ENCODE measurements around the gene S100A13.

S100A13 gene

DNA sequence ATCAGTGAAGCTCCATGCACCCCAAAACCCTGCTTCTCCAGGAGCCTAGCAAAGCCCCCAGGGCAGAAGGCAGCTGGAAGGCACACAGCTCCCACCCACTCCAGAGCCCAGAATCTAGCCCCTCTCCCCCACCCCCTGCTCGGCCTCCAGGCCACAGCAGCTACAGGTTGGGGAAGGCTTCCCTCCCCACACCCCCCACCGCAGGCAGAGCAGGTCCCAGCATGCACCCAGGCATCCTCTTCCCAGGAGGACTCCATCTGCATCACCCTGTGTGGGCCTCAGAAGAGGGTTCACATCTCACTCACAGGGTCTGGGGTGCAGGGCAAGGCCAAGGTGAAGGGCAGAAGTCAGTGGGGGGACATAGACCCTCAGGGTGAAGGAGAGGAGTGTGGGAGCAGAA, 11.9 kb downstream of the S100A13 start:
- TF ChIP-seq TAF1 (IDR thresholded peaks at IDR 0.05; ENCODE audit: low read depth, low read length) (no peak), POU2F2 (IDR thresholded peaks at IDR 0.05; ENCODE audit: low read depth, low read length) (no peak), PAX5 (IDR thresholded peaks at IDR 0.05; ENCODE audit: insufficient read depth, low read length, severe bottlenecking) (no peak)
- FAIRE-seq (no peak), DNase-seq (ENCODE audit: insufficient read length, low spot score) (no peak)

DNA sequence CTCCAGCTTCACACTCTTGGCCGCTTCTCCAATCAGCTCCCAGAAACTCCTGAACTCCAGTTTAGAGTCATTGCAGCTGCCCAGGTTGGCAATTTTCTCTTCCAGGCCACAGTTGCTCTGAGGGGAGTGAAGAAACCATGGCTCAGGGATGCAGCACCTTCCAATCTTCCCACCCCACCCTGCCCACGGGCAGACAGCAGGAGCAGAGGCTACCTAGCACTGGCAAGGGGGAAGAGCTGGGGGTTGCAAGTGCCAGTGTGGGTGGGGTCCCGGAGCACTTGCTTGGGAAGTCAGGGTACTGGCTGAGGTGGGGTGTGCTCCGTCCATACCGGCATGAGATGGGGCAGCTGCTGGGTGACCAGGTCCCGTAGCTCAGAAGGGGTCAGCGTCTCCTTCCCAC, 12.4 kb downstream of the S100A13 start:
- no peak for TF ChIP-seq POLR2A (IDR thresholded peaks at IDR 0.05; ENCODE audit: low read depth, low read length)
- no peak for TF ChIP-seq POU2F2 (IDR thresholded peaks at IDR 0.05; ENCODE audit: low read depth, low read length)
- no peak for TF ChIP-seq PAX5 (IDR thresholded peaks at IDR 0.05; ENCODE audit: insufficient read depth, low read length, severe bottlenecking)
- FAIRE-seq, result no peak

DNA sequence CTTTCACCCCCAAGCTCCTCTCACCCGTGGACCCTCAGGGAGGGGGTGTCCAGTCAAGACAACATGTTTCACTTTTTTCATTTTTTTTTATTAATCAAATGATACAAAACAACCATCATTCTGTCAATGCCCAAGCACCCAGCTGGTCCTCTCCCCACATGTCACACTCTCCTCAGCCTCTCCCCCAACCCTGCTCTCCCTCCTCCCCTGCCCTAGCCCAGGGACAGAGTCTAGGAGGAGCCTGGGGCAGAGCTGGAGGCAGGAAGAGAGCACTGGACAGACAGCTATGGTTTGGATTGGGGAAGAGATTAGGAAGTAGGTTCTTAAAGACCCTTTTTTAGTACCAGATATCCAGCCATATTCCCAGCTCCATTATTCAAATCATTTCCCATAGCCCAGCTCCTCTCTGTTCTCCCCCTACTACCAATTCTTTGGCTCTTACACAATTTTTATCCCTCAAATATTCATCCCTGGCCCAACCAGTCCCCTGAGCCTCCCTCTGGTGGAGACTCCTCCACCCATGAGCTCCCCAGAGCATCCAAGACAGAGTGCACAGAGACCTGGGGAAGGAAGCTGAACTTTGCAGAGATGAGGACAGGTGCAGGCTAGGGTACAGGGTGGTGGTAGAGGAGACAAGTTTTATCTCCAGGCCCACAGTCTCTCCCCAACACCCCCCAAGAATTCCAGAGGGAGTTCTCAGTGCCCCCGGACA, 13.0 kb downstream of the S100A13 start:
- DNase-seq (ENCODE audit: insufficient read length, low spot score) (no peak), FAIRE-seq (no peak)
- TF ChIP-seq PAX5 (IDR thresholded peaks at IDR 0.05; ENCODE audit: insufficient read depth, low read length, severe bottlenecking) (no peak), TAF1 (IDR thresholded peaks at IDR 0.05; ENCODE audit: low read depth, low read length) (no peak), POLR2AphosphoS5 (IDR thresholded peaks at IDR 0.05; ENCODE audit: low read depth, low read length) (no peak), POLR2A (IDR thresholded peaks at IDR 0.05; ENCODE audit: low read depth, low read length) (no peak), SPI1 (IDR thresholded peaks at IDR 0.05; ENCODE audit: low read depth, low read length) (no peak), POU2F2 (IDR thresholded peaks at IDR 0.05; ENCODE audit: low read depth, low read length) (no peak)

More for the DNA sequence above, 12.4 kb downstream of the S100A13 start:
- no peak for DNase-seq (ENCODE audit: insufficient read length, low spot score)

DNA sequence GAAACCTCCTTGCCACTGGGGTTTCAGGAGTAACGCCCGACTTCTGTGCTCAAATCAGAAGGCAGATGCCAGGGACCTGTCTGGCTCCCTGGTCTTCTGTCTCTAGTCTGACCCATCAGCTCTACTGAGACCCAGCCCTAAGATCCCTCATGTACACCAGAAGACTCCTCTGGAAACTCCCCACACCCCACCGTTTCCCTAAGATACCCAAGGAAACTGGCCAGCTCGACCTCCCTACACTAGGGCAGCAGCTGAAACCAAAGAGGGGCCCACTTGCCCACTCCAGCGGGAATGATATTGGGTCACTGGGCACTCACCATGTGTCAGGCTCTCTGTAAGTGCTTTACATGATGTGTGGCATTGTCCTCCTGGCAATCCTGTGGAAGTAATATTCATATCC, 13.9 kb downstream of the S100A13 start:
- FAIRE-seq, result no peak
- no peak for DNase-seq (ENCODE audit: insufficient read length, low spot score)
- TF ChIP-seq POLR2A (IDR thresholded peaks at IDR 0.05; ENCODE audit: low read depth, low read length), result no peak
- TF ChIP-seq SPI1 (IDR thresholded peaks at IDR 0.05; ENCODE audit: low read depth, low read length), result no peak
- TF ChIP-seq PAX5 (IDR thresholded peaks at IDR 0.05; ENCODE audit: insufficient read depth, low read length, severe bottlenecking), result no peak
- TF ChIP-seq POLR2AphosphoS5 (IDR thresholded peaks at IDR 0.05; ENCODE audit: low read depth, low read length), result no peak
- TF ChIP-seq POU2F2 (IDR thresholded peaks at IDR 0.05; ENCODE audit: low read depth, low read length), result no peak
- no peak for TF ChIP-seq TAF1 (IDR thresholded peaks at IDR 0.05; ENCODE audit: low read depth, low read length)

DNA sequence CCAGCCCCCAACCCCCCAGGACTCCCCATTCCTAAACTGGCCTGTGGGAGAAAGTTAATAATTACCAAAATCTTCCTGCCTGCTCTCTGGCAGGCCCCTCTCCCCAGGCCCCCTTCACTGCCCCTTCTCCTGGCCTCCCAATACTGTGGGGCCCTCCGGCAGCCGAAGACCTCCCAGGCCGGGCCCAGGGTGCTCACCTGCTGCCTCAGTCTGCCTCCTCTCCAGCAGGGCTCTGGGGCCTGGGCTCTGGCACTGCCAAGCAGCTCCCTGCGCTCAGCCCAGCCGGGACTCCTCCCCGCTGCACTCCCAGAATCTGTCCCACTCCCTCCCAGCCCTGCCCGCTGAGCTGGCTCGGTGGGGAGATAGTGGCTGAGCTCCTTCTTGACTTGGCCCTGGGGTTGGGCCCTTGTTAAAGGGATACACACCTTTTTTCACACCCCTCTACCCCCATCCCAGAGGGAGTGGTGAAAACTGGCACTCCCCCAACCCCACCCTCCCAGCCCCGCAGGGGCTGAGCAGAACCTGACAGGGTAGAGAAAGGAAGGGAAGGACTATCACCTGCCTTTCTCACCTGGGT, 14.5 kb downstream of the S100A13 start, which contains the start of gene S100A16:
Gene S100A16 (minus strand): TSS at position 383 of the 577 bp plus-strand sequence. CDS start 4,986 bp downstream, outside the sequence.
- DNase-seq (ENCODE audit: insufficient read length, low spot score) (no peak), FAIRE-seq (no peak)
- TF ChIP-seq POLR2AphosphoS5 (IDR thresholded peaks at IDR 0.05; ENCODE audit: low read depth, low read length) (no peak), POU2F2 (IDR thresholded peaks at IDR 0.05; ENCODE audit: low read depth, low read length) (no peak), PAX5 (IDR thresholded peaks at IDR 0.05; ENCODE audit: insufficient read depth, low read length, severe bottlenecking) (no peak), POLR2A (IDR thresholded peaks at IDR 0.05; ENCODE audit: low read depth, low read length) (no peak)

DNA sequence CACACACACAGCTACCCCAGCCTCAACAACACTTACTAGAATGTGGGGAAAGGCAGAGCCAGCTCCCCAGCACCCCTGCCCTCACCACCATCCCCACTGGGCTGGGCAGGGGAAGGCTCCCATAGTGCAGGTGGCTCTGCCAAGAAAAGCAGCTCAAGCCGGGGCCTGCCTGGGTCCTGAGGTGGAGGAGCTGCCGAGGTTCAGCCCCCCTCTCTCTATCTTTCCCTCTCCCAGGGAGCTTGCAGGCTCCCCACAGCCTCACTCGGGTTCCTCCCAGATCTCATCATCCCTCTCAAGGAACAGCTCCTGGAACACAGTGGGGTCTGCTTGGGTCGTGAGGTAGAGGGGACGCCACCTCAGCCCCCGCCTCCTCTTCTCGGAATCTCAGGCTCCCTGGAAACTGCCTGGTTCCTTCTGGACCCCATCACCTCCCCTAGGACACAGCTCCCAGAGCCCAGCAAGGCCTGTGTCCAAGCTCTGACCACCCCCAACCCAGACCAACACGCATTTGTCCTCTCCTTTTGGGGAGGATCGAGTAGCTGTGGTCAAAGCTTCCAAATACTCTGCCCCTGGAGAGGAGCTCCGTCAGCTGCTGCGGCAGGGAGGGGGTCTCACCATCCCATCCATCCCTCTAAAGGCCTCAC, 15.1 kb downstream of the S100A13 start:
- FAIRE-seq (no peak), DNase-seq (ENCODE audit: insufficient read length, low spot score) (no peak)

DNA sequence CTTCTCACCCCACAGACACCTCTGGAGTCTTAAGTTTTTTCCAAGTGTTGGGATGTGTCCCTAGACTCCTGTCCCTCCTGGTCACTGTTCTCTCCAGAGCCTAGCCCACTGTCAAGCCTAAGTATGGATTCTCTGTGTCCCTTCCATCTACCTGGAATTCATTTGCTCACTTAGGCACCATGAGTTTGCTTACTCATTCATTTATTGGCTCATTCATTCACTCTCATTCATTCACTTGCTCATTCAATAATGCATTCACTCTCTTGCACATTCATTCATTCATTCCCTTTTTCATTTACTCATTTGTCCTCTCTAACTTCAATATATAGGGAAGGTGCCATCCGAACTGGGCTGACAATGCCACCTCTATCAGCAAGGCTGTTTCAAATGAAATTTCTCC, 15.9 kb downstream of the S100A13 start:
- TF ChIP-seq SPI1 (IDR thresholded peaks at IDR 0.05; ENCODE audit: low read depth, low read length), result no peak
- TF ChIP-seq POU2F2 (IDR thresholded peaks at IDR 0.05; ENCODE audit: low read depth, low read length), result no peak
- FAIRE-seq, result no peak

More for the DNA sequence above, 15.1 kb downstream of the S100A13 start:
- TF ChIP-seq POU2F2 (IDR thresholded peaks at IDR 0.05; ENCODE audit: low read depth, low read length) (no peak), TAF1 (IDR thresholded peaks at IDR 0.05; ENCODE audit: low read depth, low read length) (no peak), SPI1 (IDR thresholded peaks at IDR 0.05; ENCODE audit: low read depth, low read length) (no peak), POLR2A (IDR thresholded peaks at IDR 0.05; ENCODE audit: low read depth, low read length) (no peak), POLR2AphosphoS5 (IDR thresholded peaks at IDR 0.05; ENCODE audit: low read depth, low read length) (no peak), PAX5 (IDR thresholded peaks at IDR 0.05; ENCODE audit: insufficient read depth, low read length, severe bottlenecking) (no peak)

DNA sequence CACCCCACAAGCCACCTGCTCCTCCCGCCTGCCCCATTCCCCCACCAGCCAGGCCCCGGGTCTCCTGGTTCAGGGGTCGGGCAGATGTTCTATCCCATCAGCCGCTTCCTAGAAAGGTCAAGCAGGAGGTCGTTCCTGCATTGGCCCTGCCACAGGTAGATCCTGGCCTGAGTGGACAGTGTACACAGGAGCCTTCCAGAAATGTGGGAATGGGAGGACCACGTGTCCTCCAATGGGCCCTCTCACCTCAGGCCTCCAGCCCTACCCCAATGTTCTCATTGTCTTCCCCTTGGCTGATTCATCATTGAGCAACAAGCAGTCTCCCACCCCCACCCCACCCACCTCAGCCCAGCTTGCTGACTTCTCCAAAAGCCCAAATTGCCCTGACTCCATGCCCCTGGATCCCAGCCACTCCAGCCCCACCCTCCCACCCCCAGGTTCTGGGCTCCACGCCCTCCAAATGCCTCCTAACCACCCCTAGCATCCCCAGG, 16.4 kb downstream of the S100A13 start:
- FAIRE-seq (no peak), DNase-seq (ENCODE audit: insufficient read length, low spot score) (no peak)
- no peak for TF ChIP-seq POU2F2 (IDR thresholded peaks at IDR 0.05; ENCODE audit: low read depth, low read length)

More for the DNA sequence above, 15.9 kb downstream of the S100A13 start:
- DNase-seq (ENCODE audit: insufficient read length, low spot score), result no peak

DNA sequence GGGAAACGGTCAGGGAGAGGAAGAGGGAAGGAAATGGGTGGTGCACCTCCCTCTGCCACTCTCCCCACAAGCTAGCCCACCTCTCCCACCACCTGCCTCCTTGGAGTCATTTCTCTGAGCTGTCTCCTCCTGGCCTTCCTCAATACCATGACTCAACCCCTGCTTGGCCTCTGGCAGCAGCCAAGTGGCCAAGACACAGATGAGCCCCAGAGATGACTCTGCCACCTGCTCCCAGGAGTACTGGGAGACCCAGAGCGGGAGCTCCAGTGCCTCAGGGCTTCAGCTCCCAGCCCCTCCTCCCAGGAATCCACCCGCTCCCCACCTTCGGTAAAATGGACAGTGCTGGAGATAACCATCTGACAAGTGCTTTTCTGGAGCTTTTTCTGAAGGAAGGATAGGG, 17.0 kb downstream of the S100A13 start:
- TF ChIP-seq POU2F2 (IDR thresholded peaks at IDR 0.05; ENCODE audit: low read depth, low read length) (no peak), PAX5 (IDR thresholded peaks at IDR 0.05; ENCODE audit: insufficient read depth, low read length, severe bottlenecking) (no peak), SPI1 (IDR thresholded peaks at IDR 0.05; ENCODE audit: low read depth, low read length) (no peak), POLR2A (IDR thresholded peaks at IDR 0.05; ENCODE audit: low read depth, low read length) (no peak), TAF1 (IDR thresholded peaks at IDR 0.05; ENCODE audit: low read depth, low read length) (no peak)
- FAIRE-seq (no peak), DNase-seq (ENCODE audit: insufficient read length, low spot score) (no peak)

DNA sequence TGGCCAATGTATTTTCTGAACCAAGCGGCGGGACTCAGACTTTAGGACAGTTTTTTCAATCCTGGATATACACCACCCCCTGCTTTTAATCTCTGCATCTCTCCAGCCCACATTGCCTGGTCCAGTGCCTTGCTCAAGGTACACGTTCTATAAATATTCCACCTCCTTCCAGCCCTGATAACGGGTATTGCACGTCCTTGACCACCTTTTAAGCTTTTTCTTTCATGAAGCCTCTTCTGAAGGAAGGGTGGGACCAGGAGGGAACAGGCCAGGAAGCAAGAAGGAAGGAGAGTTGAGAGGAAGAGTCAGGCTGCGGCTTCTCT, 17.8 kb downstream of the S100A13 start:
- FAIRE-seq, result no peak
- DNase-seq (ENCODE audit: insufficient read length, low spot score), result no peak
- no peak for TF ChIP-seq TAF1 (IDR thresholded peaks at IDR 0.05; ENCODE audit: low read depth, low read length)
- TF ChIP-seq SPI1 (IDR thresholded peaks at IDR 0.05; ENCODE audit: low read depth, low read length), result no peak
- TF ChIP-seq POLR2AphosphoS5 (IDR thresholded peaks at IDR 0.05; ENCODE audit: low read depth, low read length), result no peak
- TF ChIP-seq POU2F2 (IDR thresholded peaks at IDR 0.05; ENCODE audit: low read depth, low read length), result no peak
- no peak for TF ChIP-seq PAX5 (IDR thresholded peaks at IDR 0.05; ENCODE audit: insufficient read depth, low read length, severe bottlenecking)
- TF ChIP-seq POLR2A (IDR thresholded peaks at IDR 0.05; ENCODE audit: low read depth, low read length), result no peak

Data from GM12891 (cell line).